ENCODE data around the gene CCR5AS.

Gene CCR5AS

DNA sequence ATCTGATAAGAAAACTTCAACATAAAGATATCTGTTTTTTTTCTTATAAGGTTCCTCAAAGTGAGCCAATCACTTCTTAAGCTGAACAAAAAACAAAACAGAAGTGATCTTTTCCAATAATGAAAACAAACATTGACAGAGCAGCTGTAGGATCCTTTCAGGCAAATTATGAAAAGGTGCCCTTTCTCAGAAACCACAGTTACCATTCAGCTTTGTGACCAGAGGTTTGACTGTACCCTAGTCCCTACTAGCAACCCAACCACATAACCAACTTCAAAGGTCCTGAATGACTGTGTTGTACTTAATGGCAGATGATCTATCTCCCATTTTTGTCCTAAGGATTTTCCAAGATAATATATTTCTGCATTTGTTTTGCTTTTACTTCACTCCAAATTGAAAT, 92.3 kb downstream of the CCR5AS start:
- no peak for DNase-seq (ENCODE audit: low read depth in 3 of 3)
